GM08714 (cell line): ENCODE results near the gene ALG9.
"Not testable (repeated sequence)": the region's sequence is repeated elsewhere in the genome, so short reads cannot be mapped to it uniquely, and the experiment has no call there.

Source experiments
- H3K4me3 ChIP-seq: fragments of 200-500 bp; sonication (Bioruptor generic); 2 replicates; pipeline ENCODE4 v1.5.1; 2014; ENCODE audit warnings: mild to moderate bottlenecking, low read length, inconsistent platforms
- ZNF274 ChIP-seq: IDR thresholded peaks from 2 replicates; pipeline ENCODE4 v1.6.1; 2012; ENCODE audit warnings: mild to moderate bottlenecking, low read depth, low read length

Gene ALG9

GRCh38 chr11:111908639-111909305 lies 37.4 kb upstream of the ALG9 start:
- H3K4me3 ChIP-seq: no peak overlapping the region
- no peak for TF ChIP-seq ZNF274

GRCh38 chr11:111906680-111907079 lies 35.3 kb upstream of the ALG9 start:
- TF ChIP-seq ZNF274: no peak
- H3K4me3 ChIP-seq: no peak overlapping the region

GRCh38 chr11:111905411-111905810 lies 34.0 kb upstream of the ALG9 start:
- H3K4me3 ChIP-seq: no peak overlapping the region
- TF ChIP-seq ZNF274: no peak

- no peak overlapping the region for H3K4me3 ChIP-seq
- TF ChIP-seq ZNF274: no peak
These were observed 15.5 kb upstream of the ALG9 start for GRCh38 chr11:111886844-111887243.

- no peak overlapping the region for H3K4me3 ChIP-seq
- TF ChIP-seq ZNF274: no peak
These were observed 14.7 kb upstream of the ALG9 start for GRCh38 chr11:111886032-111886431.

- H3K4me3 ChIP-seq: not testable (repeated sequence)
These were observed 13.7 kb upstream of the ALG9 start for GRCh38 chr11:111885053-111885452.

- no peak overlapping the region for H3K4me3 ChIP-seq
- no peak for TF ChIP-seq ZNF274
These were observed 10.8 kb upstream of the ALG9 start for GRCh38 chr11:111882202-111882601.

GRCh38 chr11:111879637-111879960 lies 8.2 kb upstream of the ALG9 start:
- H3K4me3 ChIP-seq: peak overlapping the region; percentile 66
- no peak for TF ChIP-seq ZNF274

- TF ChIP-seq ZNF274: no peak
These were observed 7.7 kb upstream of the ALG9 start, which contains the start of the genes CFAP68 and FDXACB1 for GRCh38 chr11:111878849-111879636. CFAP68 (plus strand) TSS chr11:111879541; CDS start chr11:111879561, 20 bp downstream. FDXACB1 (minus strand) TSS chr11:111879165; CDS start chr11:111879132, 33 bp downstream.

GRCh38 chr11:111878385-111878848 lies 7.0 kb upstream of the ALG9 start:
- no peak for TF ChIP-seq ZNF274
- H3K4me3 ChIP-seq: peak overlapping the region; percentile 66

More at GRCh38 chr11:111878849-111879636, 7.7 kb upstream of the ALG9 start, which contains the start of the genes CFAP68 and FDXACB1:
- H3K4me3 ChIP-seq: peak within 1 kb of the TSS; percentile 66

- H3K4me3 ChIP-seq: peak overlapping the region; percentile 93
- TF ChIP-seq ZNF274: no peak
These were observed 346 bp upstream of the ALG9 start for GRCh38 chr11:111871693-111872161.

GRCh38 chr11:111870522-111870885 lies 877 bp downstream of the ALG9 start:
- H3K4me3 ChIP-seq: peak overlapping the region; percentile 93

GRCh38 chr11:111870113-111870512 lies 1.3 kb downstream of the ALG9 start:
- H3K4me3 ChIP-seq: peak overlapping the region; percentile 15; the same call in 1 of the 2 replicates
- TF ChIP-seq ZNF274: no peak

More at GRCh38 chr11:111870522-111870885, 877 bp downstream of the ALG9 start:
- no peak for TF ChIP-seq ZNF274

GRCh38 chr11:111860257-111860656 lies 11.1 kb downstream of the ALG9 start:
- no peak overlapping the region for H3K4me3 ChIP-seq
- TF ChIP-seq ZNF274: no peak

GRCh38 chr11:111855506-111855905 lies 15.9 kb downstream of the ALG9 start:
- no peak for TF ChIP-seq ZNF274
- H3K4me3 ChIP-seq: no peak overlapping the region

- no peak overlapping the region for H3K4me3 ChIP-seq
- TF ChIP-seq ZNF274: no peak
These were observed 19.3 kb downstream of the ALG9 start for GRCh38 chr11:111852103-111852502.
